ENCODE results near the gene NPRL2. TPM values are rescaled to one million over a fixed set of nuclear protein-coding genes. Genes with fewer than 3 reads are reported as not detected.

NPRL2 gene
- total RNA-seq, 2 donors from 2014 or later: 21.8 TPM

DNA sequence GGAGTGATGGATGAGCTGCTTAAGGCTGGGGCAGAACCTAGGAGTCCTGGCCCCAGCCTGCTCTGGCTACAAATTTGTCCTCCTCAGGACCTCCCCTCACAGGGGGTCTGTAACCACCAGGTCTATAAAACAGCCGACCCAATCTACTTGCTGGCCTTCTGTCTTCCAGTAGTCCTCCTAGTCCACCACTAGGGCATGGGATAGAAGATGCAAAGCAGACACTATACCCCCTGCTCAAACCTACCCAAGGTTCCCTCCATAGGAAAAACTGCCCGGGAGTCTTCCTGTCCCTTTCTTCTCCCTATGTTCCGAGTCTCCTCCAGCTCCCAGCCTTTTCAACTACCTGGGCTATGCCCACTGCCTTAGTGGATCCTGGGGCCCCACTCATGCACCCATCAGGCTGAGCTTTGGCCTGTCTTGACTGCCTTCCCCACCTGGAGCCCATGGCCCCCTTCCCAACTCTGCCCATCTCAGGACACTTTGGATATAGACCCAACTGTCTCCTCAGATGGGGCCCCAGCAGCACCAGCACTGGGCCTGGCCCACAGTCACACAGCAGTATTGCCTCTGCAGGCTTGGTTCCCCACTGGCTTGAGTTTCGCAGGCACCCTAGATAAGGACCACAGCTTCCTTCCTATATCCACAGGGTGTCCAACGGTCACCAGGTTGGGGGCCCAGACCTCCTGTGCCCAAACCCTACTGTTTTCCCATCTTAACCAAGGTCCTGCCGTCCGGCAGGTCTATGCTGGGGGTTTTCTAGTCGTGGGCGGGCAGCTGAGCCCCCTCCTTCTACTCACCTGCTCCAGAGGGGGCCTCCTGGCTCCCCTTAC is 52.5 kb downstream of the NPRL2 start:
- Histone ChIP-seq H3K4me1 (ENCODE audit: control insufficient read depth, insufficient read depth, low read length) (peaks cover 3% of the 10 kb centered on the region), H3K4me3 (ENCODE audit: low read length) (peak overlapping the region; percentile 94), H3K27me3 (ENCODE audit: control insufficient read depth, insufficient read depth, low read length, poor library complexity, severe bottlenecking) (no peaks in the 10 kb centered on the region), H3K9ac (ENCODE audit: extremely low read depth, low read length, poor library complexity, severe bottlenecking) (peak overlapping the region; percentile 62), H3K36me3 (ENCODE audit: control insufficient read depth, insufficient read depth, low read length) (no peaks in the 10 kb centered on the region), H3K27ac (ENCODE audit: low read depth, low read length) (no peak overlapping the region), H3K9me3 (ENCODE audit: control insufficient read depth, low read length) (no peaks in the 10 kb centered on the region)
- peak; percentile 60 for TF ChIP-seq CTCF (conservative IDR thresholded peaks at IDR 0.05)
- Mint-ChIP-seq H3K36me3 (ENCODE audit: low read depth) (peaks cover 2% of the 10 kb centered on the region), H3K4me1 (peaks cover 16% of the 10 kb centered on the region), H3K27ac (peak overlapping the region; percentile 17), H3K27me3 (ENCODE audit: insufficient read depth) (no peaks in the 10 kb centered on the region), H3K4me3 (peak overlapping the region; percentile 82), H3K9me3 (no peaks in the 10 kb centered on the region)
- 72 to 80% methylated on average over 7 to 9 of the region's 9 CpGs for WGBS, 2 experiments (ENCODE audit: insufficient coverage in 1 of 2, insufficient read length in 1 of 2)
- DNase-seq: peak; percentile 54

GRCh38 chr3:50297384-50297775 is 53.2 kb downstream of the NPRL2 start:
- peaks cover 3% of the 10 kb centered on the region for H3K4me1 ChIP-seq (ENCODE audit: control insufficient read depth, insufficient read depth, low read length)
- H3K9me3 Mint-ChIP-seq: no peaks in the 10 kb centered on the region
- no peak overlapping the region for H3K9ac ChIP-seq (ENCODE audit: extremely low read depth, low read length, poor library complexity, severe bottlenecking)
- peaks cover 17% of the 10 kb centered on the region for H3K4me1 Mint-ChIP-seq
- no peak overlapping the region for H3K4me3 Mint-ChIP-seq
- 95 to 100% methylated on average over 1 to 2 of the region's 2 CpGs for WGBS, 2 experiments (ENCODE audit: insufficient coverage in 1 of 2, insufficient read length in 1 of 2)
- H3K4me3 ChIP-seq (ENCODE audit: low read length): no peak overlapping the region
- H3K27ac Mint-ChIP-seq: no peak overlapping the region
- H3K36me3 Mint-ChIP-seq (ENCODE audit: low read depth): peaks cover 2% of the 10 kb centered on the region
- H3K27ac ChIP-seq (ENCODE audit: low read depth, low read length): no peak overlapping the region
- no peaks in the 10 kb centered on the region for H3K27me3 ChIP-seq (ENCODE audit: control insufficient read depth, insufficient read depth, low read length, poor library complexity, severe bottlenecking)
- H3K9me3 ChIP-seq (ENCODE audit: control insufficient read depth, low read length): no peaks in the 10 kb centered on the region
- peak; percentile 39 for DNase-seq
- TF ChIP-seq CTCF (conservative IDR thresholded peaks at IDR 0.05): no peak
- H3K36me3 ChIP-seq (ENCODE audit: control insufficient read depth, insufficient read depth, low read length): no peaks in the 10 kb centered on the region
- H3K27me3 Mint-ChIP-seq (ENCODE audit: insufficient read depth): no peaks in the 10 kb centered on the region

Other genes with a start within 250 kb of the NPRL2 start
- gene SEMA3F, start 195.5 kb downstream of the NPRL2 start, total RNA-seq: 10 to 100 TPM; 44.8 to 63.2 TPM
- 1 to 10 TPM in 1 of 2 donors, under 1 TPM in 1; 0.42 to 1.2 TPM for gene GNAT1, start 159.2 kb downstream of the NPRL2 start, total RNA-seq
- gene SLC38A3, start 145.5 kb downstream of the NPRL2 start, total RNA-seq: 1 to 10 TPM; 1.5 to 1.9 TPM
- 100 to 1,000 TPM; 243 to 278 TPM for gene GNAI2, start 114.6 kb downstream of the NPRL2 start, total RNA-seq
- gene SEMA3B, start 81.6 kb downstream of the NPRL2 start, total RNA-seq: 10 to 100 TPM in 1 of 2 donors, 1 to 10 TPM in 1; 6.5 to 10.3 TPM
- gene LSMEM2, start 71.7 kb downstream of the NPRL2 start, total RNA-seq: not detected
- 10 to 100 TPM; 56.6 to 70.9 TPM for gene IFRD2, start 58.3 kb downstream of the NPRL2 start, total RNA-seq
- 1 to 10 TPM; 2.6 to 3.3 TPM for gene HYAL3, start 51.4 kb downstream of the NPRL2 start, total RNA-seq
- 10 to 100 TPM in 1 of 2 donors, 1 to 10 TPM in 1; 9.7 to 12.8 TPM for gene NAA80, start 51.4 kb downstream of the NPRL2 start, total RNA-seq
- 1 to 10 TPM in 1 of 2 donors, under 1 TPM in 1; 0.92 to 1.8 TPM for gene HYAL1, start 47.2 kb downstream of the NPRL2 start, total RNA-seq
- 10 to 100 TPM; 55.3 to 61.1 TPM for gene HYAL2, start 28.0 kb downstream of the NPRL2 start, total RNA-seq
- gene TUSC2, start 22.6 kb downstream of the NPRL2 start, total RNA-seq: 10 to 100 TPM; 23.5 to 28.1 TPM
- 10 to 100 TPM in 1 of 2 donors, 1 to 10 TPM in 1; 9.4 to 17.2 TPM for gene RASSF1, start 9.9 kb downstream of the NPRL2 start, total RNA-seq
- 1 to 10 TPM in 1 of 2 donors, under 1 TPM in 1; 0.22 to 1.4 TPM for gene ZMYND10, start 5.0 kb downstream of the NPRL2 start, total RNA-seq
- gene CYB561D2, start 87 bp upstream of the NPRL2 start, total RNA-seq: 10 to 100 TPM in 1 of 2 donors, 1 to 10 TPM in 1; 8.5 to 14.6 TPM
- gene TMEM115, start 8.7 kb upstream of the NPRL2 start, total RNA-seq: 10 to 100 TPM; 30.1 to 32.2 TPM
- 10 to 100 TPM; 17.6 to 20.7 TPM for gene CACNA2D2, start 152.9 kb upstream of the NPRL2 start, total RNA-seq
- 10 to 100 TPM; 14.4 to 16.9 TPM for gene C3orf18, start 217.0 kb upstream of the NPRL2 start, total RNA-seq
- 10 to 100 TPM; 24.1 to 25.8 TPM for gene HEMK1, start 218.7 kb upstream of the NPRL2 start, total RNA-seq